ENCODE data around the gene SMARCAL1. TPM values are rescaled to one million over a fixed set of nuclear protein-coding genes. Genes with fewer than 3 reads are reported as not detected.

Gene SMARCAL1
- total RNA-seq, 1 experiment from 2014 or later = 26.4 TPM

GRCh38 chr2:216498070-216498378 lies 85.7 kb downstream of the SMARCAL1 start:
- Histone ChIP-seq H3K9me3 (ENCODE audit: control insufficient read depth, insufficient read depth, low read depth, low read length) (no peaks in the 10 kb centered on the region), H3K4me1 (ENCODE audit: control insufficient read depth, insufficient read depth, low read length) (peaks cover 20% of the 10 kb centered on the region), H3K27me3 (ENCODE audit: control insufficient read depth, insufficient read depth, low read length) (no peaks in the 10 kb centered on the region), H3K27ac (ENCODE audit: low read length) (peak overlapping the region; percentile 98), H3K36me3 (ENCODE audit: control insufficient read depth, insufficient read depth, low read length) (peaks cover 35% of the 10 kb centered on the region), H3K4me3 (ENCODE audit: low read depth in 2 of 2, low read length in 2 of 2) (peak overlapping the region; percentile 89 to 93)
- no peak for TF ChIP-seq CTCF (IDR thresholded peaks at IDR 0.05)
- TF ChIP-seq SIN3A (IDR thresholded peaks at IDR 0.05; ENCODE audit: borderline replicate concordance, insufficient read depth, low read depth, low read length) = no peak
- TF ChIP-seq REST (IDR thresholded peaks at IDR 0.05; ENCODE audit: insufficient read depth in 1 of 2, low read depth in 2 of 2, low read length in 1 of 2) = no peak
- no peak for TF ChIP-seq TCF7L2 (IDR thresholded peaks at IDR 0.05; ENCODE audit: low read depth, low read length)
- no peak for TF ChIP-seq POLR2AphosphoS5 (IDR thresholded peaks at IDR 0.05; ENCODE audit: low read depth, low read length)
- in situ Hi-C loops (cut with HindIII; ENCODE audit: low pct_unique_long_range_greater_than_20kb, low sequenced_read_pairs) (no loop called here), intact Hi-C loops (cut with micrococcal nuclease; ENCODE audit: unreplicated experiment) (no loop called here)
- TSS peak; percentile 91 for BruUV-seq (replicated peaks)
- ChIA-PET CTCF (no interaction called here), POLR2A (no interaction called here)
- DNase-seq (ENCODE audit: low read depth, low spot score) (no peak), ATAC-seq (no peak)

GRCh38 chr2:216498379-216499352 lies 86.4 kb downstream of the SMARCAL1 start, which contains the start of gene RPL37A:
Gene RPL37A (plus strand): TSS chr2:216498844. CDS start chr2:216498875, 31 bp downstream.
- in situ Hi-C loops (cut with HindIII; ENCODE audit: low pct_unique_long_range_greater_than_20kb, low sequenced_read_pairs) (no loop called here), intact Hi-C loops (cut with micrococcal nuclease; ENCODE audit: unreplicated experiment) (no loop called here)
- peaks cover 20% of the 10 kb centered on the region for H3K4me1 ChIP-seq (ENCODE audit: control insufficient read depth, insufficient read depth, low read length)
- H3K27ac ChIP-seq (ENCODE audit: low read length) = peak within 1 kb of the TSS; percentile 98
- peak; percentile 99 for ATAC-seq
- CTCF ChIA-PET = no interaction called here
- no TSS peak for BruUV-seq (replicated peaks)
- no peak for TF ChIP-seq CTCF (IDR thresholded peaks at IDR 0.05)
- peak; percentile 99 for TF ChIP-seq POLR2AphosphoS5 (IDR thresholded peaks at IDR 0.05; ENCODE audit: low read depth, low read length)
- peak within 1 kb of the TSS; percentile 89 to 93 for H3K4me3 ChIP-seq (ENCODE audit: low read depth in 2 of 2, low read length in 2 of 2)
- H3K36me3 ChIP-seq (ENCODE audit: control insufficient read depth, insufficient read depth, low read length) = peaks cover 38% of the 10 kb centered on the region
- H3K27me3 ChIP-seq (ENCODE audit: control insufficient read depth, insufficient read depth, low read length) = no peaks in the 10 kb centered on the region
- peak; percentile 86 for DNase-seq (ENCODE audit: low read depth, low spot score)
- no peaks in the 10 kb centered on the region for H3K9me3 ChIP-seq (ENCODE audit: control insufficient read depth, insufficient read depth, low read depth, low read length)
- POLR2A ChIA-PET = no interaction called here
